SW480 (cell line): ENCODE data around the gene TMTC2.

Experiments
- DNase-seq: peaks from one replicate; pipeline ENCODE4 v3.0.0-alpha.2; 2016; ENCODE audit warnings: low spot score

Gene TMTC2

GRCh38 chr12:82954064-82954463 lies 267.4 kb downstream of the TMTC2 start:
- no peak for DNase-seq

- no peak for DNase-seq
Measured at GRCh38 chr12:82954572-82954971, 267.9 kb downstream of the TMTC2 start.

- DNase-seq = no peak
Measured at GRCh38 chr12:82955043-82955442, 268.3 kb downstream of the TMTC2 start.

- no peak for DNase-seq
Measured at GRCh38 chr12:82958966-82959365, 272.3 kb downstream of the TMTC2 start.

- DNase-seq = no peak
Measured at GRCh38 chr12:82959821-82960220, 273.1 kb downstream of the TMTC2 start.

- DNase-seq = no peak
Measured at GRCh38 chr12:82961835-82962234, 275.1 kb downstream of the TMTC2 start.

- no peak for DNase-seq
Measured at GRCh38 chr12:82963956-82964355, 277.2 kb downstream of the TMTC2 start.

GRCh38 chr12:82964446-82964845 lies 277.7 kb downstream of the TMTC2 start:
- no peak for DNase-seq

GRCh38 chr12:82966001-82966559 lies 279.4 kb downstream of the TMTC2 start:
- DNase-seq = no peak

- DNase-seq = no peak
Measured at GRCh38 chr12:82968631-82969367, 282.1 kb downstream of the TMTC2 start.

- DNase-seq = no peak
Measured at GRCh38 chr12:82970614-82971013, 283.9 kb downstream of the TMTC2 start.

GRCh38 chr12:82971584-82971983 lies 284.9 kb downstream of the TMTC2 start:
- no peak for DNase-seq

GRCh38 chr12:82972624-82973023 lies 285.9 kb downstream of the TMTC2 start:
- DNase-seq = no peak

- DNase-seq = no peak
Measured at GRCh38 chr12:82973592-82973991, 286.9 kb downstream of the TMTC2 start.

GRCh38 chr12:82981150-82981549 lies 294.4 kb downstream of the TMTC2 start:
- DNase-seq = no peak

- no peak for DNase-seq
Measured at GRCh38 chr12:82994117-82994516, 307.4 kb downstream of the TMTC2 start.

GRCh38 chr12:82996168-82996812 lies 309.6 kb downstream of the TMTC2 start:
- DNase-seq = peak; percentile 22

GRCh38 chr12:82998509-82998908 lies 311.8 kb downstream of the TMTC2 start:
- no peak for DNase-seq

GRCh38 chr12:83003026-83003425 lies 316.3 kb downstream of the TMTC2 start:
- DNase-seq = no peak

- no peak for DNase-seq
Measured at GRCh38 chr12:83005534-83006197, 319.0 kb downstream of the TMTC2 start.

GRCh38 chr12:83008703-83009102 lies 322.0 kb downstream of the TMTC2 start:
- DNase-seq = no peak

GRCh38 chr12:83010169-83010804 lies 323.6 kb downstream of the TMTC2 start:
- DNase-seq = no peak
